Smooth muscle cell (in vitro differentiated cells): ENCODE measurements around the gene EGFR. TPM values are rescaled to one million over a fixed set of nuclear protein-coding genes. Genes with fewer than 3 reads are reported as not detected.
A peak's percentile ranks its signal among the peaks of the same experiment; 100 is the strongest.

Source experiments
- DNase-seq: peaks from one replicate; lab custom pipeline; 2025; ENCODE audit not compliant: unreplicated experiment; lab: John Stamatoyannopoulos, UW
- H2AFZ ChIP-seq: fragments of 200-600 bp; sonication (generic); 2 replicates; pipeline ENCODE4 v1.6.0; 2016; ENCODE audit warnings: antibody characterized with exemption, low read depth, mild to moderate bottlenecking
- H3F3A ChIP-seq: fragments of 200-600 bp; sonication (generic); 2 replicates; pipeline ENCODE4 v1.6.0; 2017; ENCODE audit warnings: antibody characterized with exemption, low read depth
- H3K27ac ChIP-seq: fragments of 200-600 bp; sonication (generic); 2 replicates; pipeline ENCODE4 v1.5.1; 2016; ENCODE audit warnings: low read depth, mild to moderate bottlenecking
- H3K27me3 ChIP-seq: fragments of 200-600 bp; sonication (generic); 2 replicates; pipeline ENCODE4 v1.6.1; 2016; ENCODE audit warnings: low read depth, mild to moderate bottlenecking
- H3K36me3 ChIP-seq: fragments of 200-600 bp; sonication (generic); 2 replicates; pipeline ENCODE4 v1.5.1; 2016; ENCODE audit warnings: low read depth
- H3K4me1 ChIP-seq: fragments of 200-600 bp; sonication (generic); 2 replicates; pipeline ENCODE4 v1.5.1; 2016; ENCODE audit warnings: low read depth
- H3K4me2 ChIP-seq: fragments of 200-600 bp; sonication (generic); 2 replicates; pipeline ENCODE4 v1.6.0; 2016; ENCODE audit warnings: mild to moderate bottlenecking
- H3K4me3 ChIP-seq: fragments of 200-600 bp; sonication (generic); 2 replicates; pipeline ENCODE4 v1.5.1; 2016; ENCODE audit warnings: mild to moderate bottlenecking
- H3K79me2 ChIP-seq: fragments of 200-600 bp; sonication (generic); 2 replicates; pipeline ENCODE4 v1.6.0; 2016; ENCODE audit warnings: low read depth, mild to moderate bottlenecking
- H3K9ac ChIP-seq: fragments of 200-600 bp; sonication (generic); 2 replicates; pipeline ENCODE4 v1.6.0; 2016; ENCODE audit warnings: low read depth
- H3K9me3 ChIP-seq: fragments of 200-600 bp; sonication (generic); replicated peaks from 2 replicates; pipeline ENCODE4 v1.5.1; 2016; ENCODE audit warnings: low read depth
- H4K20me1 ChIP-seq: fragments of 200-600 bp; sonication (generic); 2 replicates; pipeline ENCODE4 v1.6.0; 2016; ENCODE audit warnings: low read depth
- WGBS: methylation state at CpG from one replicate; pipeline ENCODE4 v1.1.7; 2016; ENCODE audit warnings: low lambda C conversion rate; 5-methylcytosine and 5-hydroxymethylcytosine counted together
- polyA plus RNA-seq: library from polyadenylated mRNA; unstranded; fragments of >200 nt; fragmentation: Nextera tagmentation; extraction: Ambion mirVana; gene quantifications from 2 replicates; pipeline ENCODE4 v1.2.1, GENCODE V29; 2016
- total RNA-seq: library from RNA; depleted of rRNA; stranded (reverse); fragments of >200 nt; gene quantifications from 2 replicates; pipeline ENCODE4 v1.2.3, GENCODE V29; 2014
- TF ChIP-seq, protein P1 (sequence below): fragments of 200-600 bp; sonication (generic); IDR thresholded peaks from 2 replicates; pipeline ENCODE4 v1.5.1; 2017; ENCODE audit warnings: borderline replicate concordance, mild to moderate bottlenecking, antibody characterized with exemption; ENCODE audit not compliant: insufficient read depth, poor library complexity, severe bottlenecking

Gene EGFR
- total and polyA plus RNA-seq, 2 experiments from 2014 or later = 9.0 to 31.1 TPM

DNA sequence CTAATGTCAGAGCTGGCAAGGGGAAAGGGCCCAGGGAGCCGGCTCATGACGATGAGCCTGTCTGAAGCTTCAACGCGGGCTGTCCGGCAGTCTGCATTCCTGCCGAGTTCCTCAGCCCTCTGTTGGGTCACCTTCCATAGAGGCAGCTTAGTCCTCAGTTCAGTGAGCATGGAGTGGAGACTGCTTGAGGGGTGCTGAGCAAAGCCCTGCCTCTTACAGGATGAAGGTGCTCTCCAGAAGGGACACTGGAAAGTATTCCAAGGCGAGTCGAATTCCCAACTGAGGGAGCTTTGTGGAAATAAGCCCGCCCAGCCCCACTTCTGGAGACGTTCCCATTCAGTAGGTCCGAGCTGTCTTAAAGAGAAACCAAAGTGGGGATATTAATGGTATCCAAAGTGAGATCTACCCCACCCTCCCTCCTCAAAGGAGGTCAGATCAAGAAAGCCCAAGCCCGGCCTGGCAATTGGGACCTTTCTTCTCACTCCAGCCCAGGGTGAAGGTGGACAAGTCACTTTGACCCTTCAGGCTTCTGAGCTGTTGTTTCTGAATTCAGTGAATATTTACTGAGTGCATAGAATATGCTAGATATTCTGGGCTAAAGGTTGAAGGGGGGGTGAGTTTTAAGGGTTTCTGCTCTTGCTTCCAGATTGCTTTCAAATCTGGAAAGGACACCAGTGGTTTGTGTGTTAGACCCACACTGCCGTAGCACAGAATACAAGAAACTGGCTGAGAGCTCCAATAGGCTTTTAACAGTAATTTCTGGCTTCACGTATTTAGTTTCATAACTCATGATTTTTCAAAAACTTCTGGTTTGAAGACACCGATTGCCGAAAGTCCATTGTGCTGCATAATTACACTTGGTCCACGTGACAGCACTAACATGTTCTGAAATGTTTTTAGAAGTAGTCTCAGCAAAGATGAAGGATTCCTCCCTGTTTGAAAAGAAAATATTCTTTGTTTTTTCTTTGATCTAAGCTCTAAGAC, 3.5 kb downstream of the EGFR start:
- Histone ChIP-seq H3K36me3 (no peaks in the 10 kb centered on the region), H3F3A (peaks cover 7% of the 10 kb centered on the region), H3K27me3 (no peaks in the 10 kb centered on the region), H2AFZ (no peak overlapping the region), H3K27ac (peak overlapping the region; percentile 41), H3K79me2 (peaks cover 48% of the 10 kb centered on the region), H3K9ac (no peak overlapping the region), H4K20me1 (peaks cover 50% of the 10 kb centered on the region), H3K4me2 (peak overlapping the region; percentile 95), H3K9me3 (no peaks in the 10 kb centered on the region), H3K4me3 (no peak overlapping the region), H3K4me1 (no peaks in the 10 kb centered on the region)
- no peak for DNase-seq
- TF ChIP-seq, protein P1, sequence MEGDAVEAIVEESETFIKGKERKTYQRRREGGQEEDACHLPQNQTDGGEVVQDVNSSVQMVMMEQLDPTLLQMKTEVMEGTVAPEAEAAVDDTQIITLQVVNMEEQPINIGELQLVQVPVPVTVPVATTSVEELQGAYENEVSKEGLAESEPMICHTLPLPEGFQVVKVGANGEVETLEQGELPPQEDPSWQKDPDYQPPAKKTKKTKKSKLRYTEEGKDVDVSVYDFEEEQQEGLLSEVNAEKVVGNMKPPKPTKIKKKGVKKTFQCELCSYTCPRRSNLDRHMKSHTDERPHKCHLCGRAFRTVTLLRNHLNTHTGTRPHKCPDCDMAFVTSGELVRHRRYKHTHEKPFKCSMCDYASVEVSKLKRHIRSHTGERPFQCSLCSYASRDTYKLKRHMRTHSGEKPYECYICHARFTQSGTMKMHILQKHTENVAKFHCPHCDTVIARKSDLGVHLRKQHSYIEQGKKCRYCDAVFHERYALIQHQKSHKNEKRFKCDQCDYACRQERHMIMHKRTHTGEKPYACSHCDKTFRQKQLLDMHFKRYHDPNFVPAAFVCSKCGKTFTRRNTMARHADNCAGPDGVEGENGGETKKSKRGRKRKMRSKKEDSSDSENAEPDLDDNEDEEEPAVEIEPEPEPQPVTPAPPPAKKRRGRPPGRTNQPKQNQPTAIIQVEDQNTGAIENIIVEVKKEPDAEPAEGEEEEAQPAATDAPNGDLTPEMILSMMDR = no peak
- 90% methylated on average over 17 of the region's 17 CpGs for WGBS

DNA sequence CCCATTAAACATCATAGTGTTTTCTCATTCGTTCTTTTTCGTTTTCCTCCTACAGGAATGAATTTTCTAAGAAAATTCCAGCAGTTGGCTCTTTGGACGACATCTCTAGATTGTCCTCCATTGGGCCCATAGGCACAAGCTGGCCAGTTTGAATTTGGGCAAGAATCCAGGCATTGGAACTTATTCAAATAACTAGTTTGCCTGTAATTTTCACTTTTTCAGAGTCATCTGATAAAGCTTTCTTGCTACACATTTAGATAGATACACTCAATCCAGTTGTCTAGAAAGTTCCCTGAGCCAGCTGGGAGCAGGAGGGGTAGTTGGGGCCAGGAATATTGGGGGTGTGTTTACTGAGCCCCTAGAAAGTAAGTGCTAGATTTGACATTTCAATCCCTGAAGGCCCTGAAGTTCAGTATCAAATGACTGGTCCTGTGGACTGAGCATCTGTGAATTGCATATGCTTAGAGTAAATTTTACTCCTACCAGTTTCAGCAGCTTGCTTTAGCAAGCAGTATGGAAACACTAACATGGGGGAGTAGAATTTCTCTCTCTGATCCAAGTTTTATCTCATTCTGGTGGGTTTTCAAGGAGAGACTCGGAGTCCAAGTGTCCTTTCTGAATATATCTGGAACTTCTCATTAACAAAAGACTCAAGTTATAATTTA, 5.2 kb downstream of the EGFR start:
- peaks cover 7% of the 10 kb centered on the region for H3F3A ChIP-seq
- H3K27me3 ChIP-seq = no peaks in the 10 kb centered on the region
- H3K4me3 ChIP-seq = no peak overlapping the region
- no peak for DNase-seq
- H3K79me2 ChIP-seq = peaks cover 56% of the 10 kb centered on the region
- H3K4me1 ChIP-seq = no peaks in the 10 kb centered on the region
- H3K9me3 ChIP-seq = no peaks in the 10 kb centered on the region
- H4K20me1 ChIP-seq = peaks cover 50% of the 10 kb centered on the region
- 89% methylated on average over 4 of the region's 4 CpGs for WGBS
- no peak overlapping the region for H3K4me2 ChIP-seq
- H2AFZ ChIP-seq = no peak overlapping the region
- TF ChIP-seq, protein P1 = no peak
- H3K27ac ChIP-seq = no peak overlapping the region
- H3K9ac ChIP-seq = no peak overlapping the region
- no peaks in the 10 kb centered on the region for H3K36me3 ChIP-seq

DNA sequence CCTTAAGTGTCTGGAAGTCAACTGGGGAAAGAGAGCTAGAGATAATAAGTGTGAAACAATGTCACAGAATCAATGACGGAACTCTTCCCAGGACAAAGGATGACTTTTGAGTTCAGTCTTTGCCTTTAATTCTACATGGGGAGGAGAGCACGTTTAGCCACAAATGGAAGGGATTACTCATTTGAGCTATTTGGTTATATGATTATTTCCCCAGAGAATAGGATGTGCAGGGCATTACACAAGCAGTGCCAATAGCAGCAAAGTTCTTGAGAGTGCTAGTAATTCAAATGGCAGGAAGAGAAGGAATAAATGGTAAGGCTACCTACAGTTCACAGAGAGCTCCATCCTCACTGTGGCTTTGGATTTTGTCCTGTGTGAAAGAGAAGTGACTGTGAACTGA, 6.0 kb downstream of the EGFR start:
- Histone ChIP-seq H3K79me2 (peaks cover 61% of the 10 kb centered on the region), H3K27ac (no peak overlapping the region), H3K4me1 (no peaks in the 10 kb centered on the region), H2AFZ (no peak overlapping the region), H3K27me3 (no peaks in the 10 kb centered on the region), H3K9me3 (no peaks in the 10 kb centered on the region), H3K36me3 (no peaks in the 10 kb centered on the region), H3K9ac (no peak overlapping the region), H3K4me2 (no peak overlapping the region), H4K20me1 (peaks cover 50% of the 10 kb centered on the region), H3F3A (peaks cover 7% of the 10 kb centered on the region), H3K4me3 (no peak overlapping the region)
- no peak for DNase-seq
- TF ChIP-seq, protein P1 = no peak
- 79% methylated on average over 2 of the region's 2 CpGs for WGBS
